Measurements from ENCODE around the gene FBXO31.

The FBXO31 gene

DNA sequence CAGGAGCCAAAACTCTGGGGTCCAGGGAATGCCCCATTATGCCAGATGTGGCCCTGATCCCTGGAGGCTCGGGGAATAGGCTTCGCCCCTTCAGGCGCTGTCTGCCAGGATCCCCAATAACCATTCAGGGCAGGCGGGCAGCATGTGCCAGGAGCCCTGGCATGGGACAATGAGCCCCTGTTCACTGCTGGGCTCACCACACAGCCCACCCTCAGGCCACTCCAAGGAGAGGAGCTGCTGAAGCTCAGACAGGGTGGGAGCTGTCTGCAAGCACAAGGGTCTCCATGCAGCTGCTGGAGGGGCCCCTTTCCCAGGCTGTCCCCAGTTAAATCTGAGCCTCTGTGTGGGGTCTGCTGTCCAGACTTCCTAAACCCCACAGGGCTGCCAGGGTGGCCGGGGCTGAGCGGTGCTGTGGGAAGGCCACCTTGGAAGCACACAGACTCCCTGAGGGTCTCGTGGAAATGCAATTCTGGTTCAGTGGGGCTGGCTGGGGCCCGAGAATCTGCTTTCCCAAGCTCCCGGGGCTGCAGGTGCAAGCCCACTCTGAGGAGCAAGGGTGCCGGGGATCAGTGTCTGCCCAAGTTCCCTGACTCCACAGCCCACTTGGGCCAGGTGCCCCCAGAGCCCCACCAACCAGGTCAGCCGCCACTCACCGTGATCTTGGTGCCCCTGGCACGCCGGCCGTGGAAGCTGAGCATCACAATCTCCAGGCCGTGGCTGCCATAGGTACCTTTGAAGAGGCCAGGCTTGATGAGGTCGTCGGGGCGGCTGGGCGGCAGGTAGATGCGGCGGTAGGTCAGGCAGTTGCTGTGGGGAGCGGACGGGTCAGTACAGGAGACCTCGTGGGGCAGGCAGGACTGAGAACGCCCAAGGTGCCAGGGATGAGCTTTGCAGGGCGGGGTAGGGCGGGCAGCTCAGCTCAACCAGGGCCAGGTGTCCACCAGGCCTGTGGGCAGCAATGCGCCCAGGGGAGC lies 48.6 kb downstream of the FBXO31 start:
- no peak for DNase-seq (ENCODE audit: low read depth)
- TF ChIP-seq, protein P1, sequence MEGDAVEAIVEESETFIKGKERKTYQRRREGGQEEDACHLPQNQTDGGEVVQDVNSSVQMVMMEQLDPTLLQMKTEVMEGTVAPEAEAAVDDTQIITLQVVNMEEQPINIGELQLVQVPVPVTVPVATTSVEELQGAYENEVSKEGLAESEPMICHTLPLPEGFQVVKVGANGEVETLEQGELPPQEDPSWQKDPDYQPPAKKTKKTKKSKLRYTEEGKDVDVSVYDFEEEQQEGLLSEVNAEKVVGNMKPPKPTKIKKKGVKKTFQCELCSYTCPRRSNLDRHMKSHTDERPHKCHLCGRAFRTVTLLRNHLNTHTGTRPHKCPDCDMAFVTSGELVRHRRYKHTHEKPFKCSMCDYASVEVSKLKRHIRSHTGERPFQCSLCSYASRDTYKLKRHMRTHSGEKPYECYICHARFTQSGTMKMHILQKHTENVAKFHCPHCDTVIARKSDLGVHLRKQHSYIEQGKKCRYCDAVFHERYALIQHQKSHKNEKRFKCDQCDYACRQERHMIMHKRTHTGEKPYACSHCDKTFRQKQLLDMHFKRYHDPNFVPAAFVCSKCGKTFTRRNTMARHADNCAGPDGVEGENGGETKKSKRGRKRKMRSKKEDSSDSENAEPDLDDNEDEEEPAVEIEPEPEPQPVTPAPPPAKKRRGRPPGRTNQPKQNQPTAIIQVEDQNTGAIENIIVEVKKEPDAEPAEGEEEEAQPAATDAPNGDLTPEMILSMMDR (IDR thresholded peaks at IDR 0.05; ENCODE audit: low read depth, low read length, missing control alignments): no peak
- no peak overlapping the region for H3K4me3 ChIP-seq (ENCODE audit: low read depth, low read length)
- in situ Hi-C loops (cut with HindIII; ENCODE audit: low sequenced_read_pairs): no loop called here

DNA sequence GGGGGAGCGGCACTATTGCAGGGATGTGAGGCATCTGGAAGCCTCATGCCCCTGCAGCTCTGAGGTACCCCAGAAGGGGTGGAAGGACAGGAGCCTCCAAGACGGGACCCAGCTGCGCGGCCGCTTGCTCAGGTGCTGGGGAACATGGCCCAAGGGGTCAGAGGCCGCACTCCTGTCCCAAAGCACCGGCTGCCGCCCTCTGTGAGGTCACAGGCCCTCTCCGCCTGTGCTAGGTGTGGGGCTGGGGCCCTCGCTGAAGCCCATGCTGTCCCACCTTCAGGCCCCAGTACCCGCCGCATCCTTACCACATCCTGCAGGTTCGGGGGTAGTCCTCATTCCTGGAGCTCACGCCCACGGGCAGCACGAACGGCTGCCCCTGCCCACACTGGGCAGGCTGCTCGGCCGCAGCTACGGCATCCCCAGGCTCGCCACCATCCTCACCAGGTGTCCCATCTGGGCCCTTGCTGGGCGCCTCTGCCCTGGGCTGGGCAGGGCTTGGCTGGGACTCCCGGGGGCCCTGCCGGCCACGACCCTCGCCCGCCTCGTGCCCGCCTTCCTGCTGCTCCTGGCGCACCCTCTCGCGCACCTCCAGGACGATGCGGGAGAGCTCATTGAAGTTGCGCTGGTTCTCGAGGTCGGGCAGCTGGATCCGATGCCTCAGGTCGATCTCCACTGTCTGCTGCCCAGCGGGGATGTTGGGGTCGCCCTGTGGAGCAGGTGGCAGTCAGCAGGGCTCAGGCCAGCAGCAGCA lies 49.8 kb downstream of the FBXO31 start:
- TF ChIP-seq, protein P1 (IDR thresholded peaks at IDR 0.05; ENCODE audit: low read depth, low read length, missing control alignments): no peak
- no peak for DNase-seq (ENCODE audit: low read depth)
- no peak overlapping the region for H3K4me3 ChIP-seq (ENCODE audit: low read depth, low read length)
- in situ Hi-C loops (cut with HindIII; ENCODE audit: low sequenced_read_pairs): no loop called here

DNA sequence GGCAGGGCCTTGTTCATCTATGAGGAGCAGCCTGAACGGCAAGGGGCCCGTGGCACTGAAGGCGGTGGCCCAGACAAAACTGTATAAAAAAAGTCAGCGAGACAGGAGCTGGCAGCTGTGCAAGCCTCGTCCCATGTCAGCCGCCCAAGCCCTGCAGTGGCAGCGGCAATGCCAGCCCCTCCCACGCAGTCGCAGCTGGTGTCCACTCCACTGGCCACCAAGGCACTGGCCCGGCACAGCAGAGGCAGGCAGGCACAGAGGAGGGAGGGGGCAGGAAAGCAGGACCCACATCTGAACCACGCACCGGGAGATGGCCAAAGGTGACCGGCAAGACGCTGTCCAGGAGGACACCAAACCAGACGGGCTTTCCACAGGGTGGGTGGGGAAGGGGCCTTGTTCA lies 50.5 kb downstream of the FBXO31 start:
- H3K4me3 ChIP-seq (ENCODE audit: low read depth, low read length): no peak overlapping the region
- TF ChIP-seq, protein P1 (IDR thresholded peaks at IDR 0.05; ENCODE audit: low read depth, low read length, missing control alignments): no peak
- in situ Hi-C loops (cut with HindIII; ENCODE audit: low sequenced_read_pairs): no loop called here
- DNase-seq (ENCODE audit: low read depth): no peak

DNA sequence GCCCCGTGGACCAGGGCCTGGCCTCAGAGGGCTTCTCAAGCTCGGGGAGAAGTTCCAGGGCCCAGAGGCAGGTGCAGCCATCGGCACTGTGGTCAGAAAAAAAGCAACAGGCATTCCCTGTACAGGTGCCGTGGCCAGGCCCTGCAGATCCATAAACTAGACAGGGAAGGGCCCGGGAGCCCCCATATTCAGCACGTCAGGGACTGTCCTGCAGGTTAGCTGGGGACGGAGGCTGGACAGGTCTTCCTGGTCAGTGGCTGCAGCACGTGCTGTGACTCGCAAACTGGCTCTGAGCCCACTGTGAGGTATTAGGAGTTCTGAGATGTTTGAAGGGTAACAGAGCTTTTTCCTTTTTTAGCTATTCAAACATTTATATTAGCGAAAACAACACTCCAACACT lies 51.4 kb downstream of the FBXO31 start:
- in situ Hi-C loops (cut with HindIII; ENCODE audit: low sequenced_read_pairs): no loop called here
- H3K4me3 ChIP-seq (ENCODE audit: low read depth, low read length): no peak overlapping the region
- TF ChIP-seq, protein P1 (IDR thresholded peaks at IDR 0.05; ENCODE audit: low read depth, low read length, missing control alignments): no peak
- DNase-seq (ENCODE audit: low read depth): no peak

DNA sequence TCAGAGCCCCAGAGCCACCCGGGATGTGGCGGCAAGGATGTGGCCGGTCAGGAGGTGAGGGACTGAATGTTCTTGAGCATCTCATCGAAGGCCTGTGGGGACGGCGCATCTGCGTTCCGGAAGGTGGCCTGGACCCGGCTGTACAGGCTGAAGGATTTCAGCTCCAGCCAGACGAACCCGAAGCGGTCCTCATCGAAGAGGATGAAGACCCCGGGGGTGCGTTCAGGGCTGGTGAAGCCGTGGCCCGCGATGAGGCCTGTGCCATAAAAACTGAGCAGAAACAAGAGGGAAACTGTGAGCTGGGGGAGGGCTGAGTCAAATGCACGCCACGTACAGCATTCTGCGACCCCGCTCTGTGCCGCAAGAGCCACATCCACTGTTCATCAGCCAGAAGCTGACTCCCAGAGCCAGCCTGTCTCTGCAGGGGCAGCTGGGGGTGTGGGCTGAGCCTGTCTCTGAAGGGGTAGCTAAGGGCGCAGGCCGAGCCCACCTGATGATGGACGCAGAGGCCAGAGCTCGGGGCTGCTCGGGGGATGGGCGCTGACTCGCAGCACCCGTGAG lies 52.3 kb downstream of the FBXO31 start:
- TF ChIP-seq, protein P1 (IDR thresholded peaks at IDR 0.05; ENCODE audit: low read depth, low read length, missing control alignments): no peak
- DNase-seq (ENCODE audit: low read depth): no peak
- in situ Hi-C loops (cut with HindIII; ENCODE audit: low sequenced_read_pairs): no loop called here
- no peak overlapping the region for H3K4me3 ChIP-seq (ENCODE audit: low read depth, low read length)

DNA sequence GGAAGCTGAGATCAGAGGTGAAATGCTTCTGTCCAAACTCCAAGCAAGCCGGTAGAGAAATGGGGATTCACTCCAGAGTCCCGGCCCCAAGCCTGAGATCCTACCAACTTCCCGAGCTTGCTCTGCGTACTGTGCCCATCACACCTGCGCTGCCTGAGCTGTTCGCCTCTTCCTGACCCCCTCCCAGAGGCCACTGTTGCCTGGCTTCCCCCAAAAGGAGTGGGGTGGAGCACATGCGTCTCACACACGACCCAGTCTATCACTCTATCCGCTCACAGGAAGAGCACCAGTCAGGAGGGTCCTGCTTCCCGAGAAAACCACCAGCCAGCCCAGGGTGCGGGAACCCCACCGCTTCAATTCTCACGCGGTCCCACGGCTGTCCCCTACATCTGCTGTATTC lies 52.9 kb downstream of the FBXO31 start:
- H3K4me3 ChIP-seq (ENCODE audit: low read depth, low read length): no peak overlapping the region
- DNase-seq (ENCODE audit: low read depth): no peak
- in situ Hi-C loops (cut with HindIII; ENCODE audit: low sequenced_read_pairs): no loop called here
- TF ChIP-seq, protein P1 (IDR thresholded peaks at IDR 0.05; ENCODE audit: low read depth, low read length, missing control alignments): no peak
